Epithelial cell of proximal tubule (primary cell): ENCODE data around the gene HTATIP2. TPM values are rescaled to one million over a fixed set of nuclear protein-coding genes. Genes with fewer than 3 reads are reported as not detected.

ENCODE experiments used
- DNase-seq: peaks from one replicate; pipeline ENCODE4 v3.0.0-alpha.2; 2011; ENCODE audit warnings: low read depth
- H3K4me3 ChIP-seq: 2 replicates; pipeline ENCODE4 v1.5.1; 2011; ENCODE audit warnings: low read depth, mild to moderate bottlenecking, low read length
- total RNA-seq: library from RNA; depleted of rRNA; stranded (reverse); fragments of >200 nt; gene quantifications from 2 replicates; pipeline ENCODE4 v1.2.3, GENCODE V29; 2015
- TF ChIP-seq, protein P1 (sequence below): conservative IDR thresholded peaks from 2 replicates; pipeline ENCODE4 v1.5.1; 2012; ENCODE audit warnings: low read depth, mild to moderate bottlenecking, low read length

Gene HTATIP2
- 48.8 and 67.6 TPM in 2 replicates for total RNA-seq

DNA sequence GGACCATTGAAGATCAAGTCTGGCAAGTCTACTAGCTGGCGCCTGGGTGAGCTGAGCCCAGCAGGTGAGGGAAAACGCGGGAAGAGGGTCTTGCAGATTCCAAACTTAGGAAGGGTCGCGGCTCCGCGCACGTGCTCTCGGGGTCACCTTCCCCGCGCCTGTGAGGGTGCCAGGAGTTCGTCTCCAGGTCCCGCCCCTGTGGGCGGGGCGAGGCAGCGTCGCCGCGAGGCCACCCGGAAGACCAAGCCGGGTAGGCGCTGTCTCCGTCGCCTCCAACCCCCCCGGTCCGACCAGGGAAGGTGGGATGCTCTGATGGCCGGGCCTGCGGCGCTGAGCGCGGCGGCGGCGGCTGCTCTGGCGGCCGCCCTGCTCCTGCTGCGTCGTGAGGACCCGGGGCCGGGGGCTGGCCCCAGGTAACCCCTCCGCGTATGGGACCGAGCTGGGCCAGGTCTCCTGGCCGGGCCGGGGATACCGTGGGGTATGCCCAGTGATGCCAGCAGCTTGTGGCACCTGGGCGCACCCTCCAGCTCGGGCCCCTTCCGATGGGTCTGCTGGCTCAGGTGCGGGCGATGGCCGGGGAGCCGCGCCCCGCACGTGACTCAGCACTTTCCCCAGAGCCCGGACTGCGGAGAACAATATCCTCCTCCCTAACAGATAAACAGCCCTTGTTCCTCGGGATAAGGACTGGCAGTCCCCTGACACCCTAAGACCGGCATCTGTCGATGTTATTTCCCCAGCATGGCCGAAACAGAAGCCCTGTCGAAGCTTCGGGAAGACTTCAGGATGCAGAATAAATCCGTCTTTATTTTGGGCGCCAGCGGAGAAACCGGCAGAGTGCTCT, at the start of gene HTATIP2:
Gene HTATIP2, plus strand, starts transcription at position 215 of the 841 bp plus-strand sequence. Its CDS starts 524 bp downstream, at position 739.
- peak within 1 kb of the TSS; percentile 76 for H3K4me3 ChIP-seq
- DNase-seq, result no peak
- TF ChIP-seq, protein P1, sequence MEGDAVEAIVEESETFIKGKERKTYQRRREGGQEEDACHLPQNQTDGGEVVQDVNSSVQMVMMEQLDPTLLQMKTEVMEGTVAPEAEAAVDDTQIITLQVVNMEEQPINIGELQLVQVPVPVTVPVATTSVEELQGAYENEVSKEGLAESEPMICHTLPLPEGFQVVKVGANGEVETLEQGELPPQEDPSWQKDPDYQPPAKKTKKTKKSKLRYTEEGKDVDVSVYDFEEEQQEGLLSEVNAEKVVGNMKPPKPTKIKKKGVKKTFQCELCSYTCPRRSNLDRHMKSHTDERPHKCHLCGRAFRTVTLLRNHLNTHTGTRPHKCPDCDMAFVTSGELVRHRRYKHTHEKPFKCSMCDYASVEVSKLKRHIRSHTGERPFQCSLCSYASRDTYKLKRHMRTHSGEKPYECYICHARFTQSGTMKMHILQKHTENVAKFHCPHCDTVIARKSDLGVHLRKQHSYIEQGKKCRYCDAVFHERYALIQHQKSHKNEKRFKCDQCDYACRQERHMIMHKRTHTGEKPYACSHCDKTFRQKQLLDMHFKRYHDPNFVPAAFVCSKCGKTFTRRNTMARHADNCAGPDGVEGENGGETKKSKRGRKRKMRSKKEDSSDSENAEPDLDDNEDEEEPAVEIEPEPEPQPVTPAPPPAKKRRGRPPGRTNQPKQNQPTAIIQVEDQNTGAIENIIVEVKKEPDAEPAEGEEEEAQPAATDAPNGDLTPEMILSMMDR, result no peak

DNA sequence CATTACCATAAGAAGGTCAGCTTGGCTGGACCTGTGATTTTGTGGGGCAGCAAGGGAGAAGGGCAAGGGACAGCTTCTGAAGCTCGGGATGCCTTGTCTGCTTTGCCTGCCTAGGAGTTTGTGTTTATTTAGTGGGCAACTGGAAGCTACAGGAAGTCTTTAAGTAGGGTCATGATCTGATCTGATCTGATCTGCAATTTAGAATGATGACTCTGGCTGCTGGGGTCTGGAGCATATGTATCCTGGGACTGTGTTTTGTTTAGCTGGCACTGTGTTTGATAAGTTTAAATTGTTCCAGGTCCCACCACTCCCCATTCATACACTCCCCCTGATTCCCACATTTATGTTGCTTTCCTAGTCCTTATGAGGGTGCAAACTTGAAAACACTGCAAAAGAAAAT, 47.7 kb upstream of the HTATIP2 start:
- TF ChIP-seq, protein P1, result no peak
- no peak for DNase-seq
- no peak overlapping the region for H3K4me3 ChIP-seq

DNA sequence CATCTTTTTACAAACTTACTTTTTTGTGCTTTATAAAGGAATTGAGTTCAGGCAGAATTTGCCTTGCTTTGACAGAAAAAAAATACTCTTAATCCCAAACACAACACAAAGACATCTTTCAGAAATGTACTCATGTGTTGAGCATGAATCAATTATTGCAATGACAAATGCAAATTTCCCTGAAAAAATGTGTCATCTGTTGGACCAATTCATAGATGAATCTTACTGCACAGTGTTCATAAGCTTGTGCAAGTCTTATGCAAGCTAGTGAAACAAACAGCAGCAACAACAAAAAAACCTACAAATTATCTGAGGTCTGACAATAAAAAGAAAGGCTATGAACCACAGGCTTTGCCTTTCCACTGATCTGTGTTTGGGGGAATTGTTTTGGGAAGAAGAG, 42.3 kb upstream of the HTATIP2 start:
- DNase-seq, result no peak
- H3K4me3 ChIP-seq, result no peak overlapping the region
- TF ChIP-seq, protein P1, result no peak

DNA sequence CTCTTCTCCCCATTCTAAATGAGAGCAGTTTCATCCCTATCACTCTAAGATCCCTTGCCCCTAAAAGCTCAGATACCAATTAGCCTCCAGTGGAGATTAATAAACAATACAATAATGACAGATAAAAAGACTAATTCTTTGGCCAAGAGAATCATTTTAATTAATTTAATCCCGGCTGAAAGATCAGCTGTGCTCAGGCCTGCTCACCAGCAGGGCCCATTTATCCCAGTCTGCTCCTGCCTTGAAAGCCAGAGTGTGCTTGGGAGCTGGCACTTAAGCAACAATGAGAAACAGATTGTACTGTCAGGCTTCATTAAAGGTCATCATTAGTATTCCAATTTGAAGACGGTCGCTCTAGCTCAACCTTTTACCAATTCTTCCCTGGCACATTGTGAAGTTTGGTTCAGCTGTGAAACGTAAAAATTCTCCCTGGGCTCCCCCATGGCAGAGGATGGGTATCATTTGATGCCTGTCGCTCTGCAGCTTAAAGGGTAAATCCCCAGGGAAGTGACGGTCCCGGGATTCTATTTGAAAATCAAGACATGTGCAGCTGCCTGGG, 36.1 kb upstream of the HTATIP2 start:
- no peak for DNase-seq
- no peak overlapping the region for H3K4me3 ChIP-seq
- TF ChIP-seq, protein P1, result no peak

DNA sequence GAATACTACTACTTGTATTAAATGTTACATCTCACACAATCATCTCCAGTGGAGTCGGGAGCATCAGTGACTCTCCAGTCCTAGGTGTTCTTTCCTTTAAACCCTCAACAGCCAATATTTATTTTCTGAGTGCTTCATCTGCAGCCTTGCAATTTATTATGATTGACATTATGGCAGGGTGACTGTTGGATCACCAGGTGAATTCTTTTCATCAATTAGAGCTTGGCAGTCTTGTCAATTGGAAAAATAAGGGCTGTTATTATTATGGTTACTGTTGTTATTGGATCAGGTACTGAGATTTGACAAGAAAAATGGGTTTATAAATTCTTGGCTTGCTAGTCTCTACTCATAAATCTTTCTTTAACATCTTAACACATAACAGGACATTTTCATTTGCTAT, 27.5 kb upstream of the HTATIP2 start:
- TF ChIP-seq, protein P1, result no peak
- no peak for DNase-seq
- no peak overlapping the region for H3K4me3 ChIP-seq

DNA sequence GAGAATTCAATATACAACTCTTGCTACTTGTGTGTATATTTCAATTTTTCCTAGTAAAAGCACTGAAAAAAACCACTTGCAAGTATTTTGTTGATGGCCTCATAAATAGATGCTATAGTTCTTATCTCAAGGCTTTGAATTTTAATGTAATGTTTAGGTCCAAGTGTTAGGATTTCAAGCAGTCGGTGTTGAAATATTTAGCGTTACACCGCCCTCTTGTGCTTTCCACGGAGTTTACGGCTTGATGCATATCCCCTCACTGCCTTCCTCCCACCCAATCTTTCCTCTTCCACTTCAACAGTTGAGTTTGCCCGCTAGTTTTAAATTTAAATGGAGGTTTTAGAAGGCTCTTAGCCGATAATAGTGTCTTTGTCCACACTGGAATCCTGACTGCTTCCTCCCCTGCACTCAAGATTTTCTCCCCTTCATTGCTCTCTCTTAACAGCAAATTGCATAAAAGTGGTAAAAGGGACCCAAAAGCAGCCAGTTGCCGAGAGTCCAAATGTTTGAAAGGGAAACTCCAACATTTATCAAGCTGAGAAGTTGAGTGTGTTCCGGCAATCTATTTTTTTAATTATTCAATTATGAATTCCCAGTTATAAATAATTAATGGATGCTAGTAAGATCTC, 25.9 kb upstream of the HTATIP2 start:
- no peak for DNase-seq
- TF ChIP-seq, protein P1, result peak; percentile 72
- no peak overlapping the region for H3K4me3 ChIP-seq
